T-helper 1 cell treated with Interleukin-12 subunit alpha and Interleukin-12 subunit beta and Interleukin-4 antibody, amounts not matched to agents 30 μg/mL and 1 μg/mL, for 36 hours (primary cell): ENCODE results near the gene WASL.

Experiments used
- H3K27ac Mint-ChIP-seq: one replicate; pipeline ENCODE4 v1.8.0; 2021; ENCODE audit warnings: mild to moderate bottlenecking, mixed read lengths
- H3K27me3 Mint-ChIP-seq: one replicate; pipeline ENCODE4 v1.8.0; 2021; ENCODE audit warnings: low read depth, mixed read lengths
- H3K36me3 Mint-ChIP-seq: one replicate; pipeline ENCODE4 v1.8.0; 2021; ENCODE audit warnings: low read depth, mixed read lengths
- H3K4me1 Mint-ChIP-seq: one replicate; pipeline ENCODE4 v1.8.0; 2021; ENCODE audit warnings: low read depth, mixed read lengths
- H3K4me3 Mint-ChIP-seq: one replicate; pipeline ENCODE4 v1.8.0; 2021; ENCODE audit warnings: mild to moderate bottlenecking, moderate library complexity, mixed read lengths
- H3K9me3 Mint-ChIP-seq: one replicate; pipeline ENCODE4 v1.8.0; 2021; ENCODE audit warnings: mixed read lengths

WASL gene

DNA sequence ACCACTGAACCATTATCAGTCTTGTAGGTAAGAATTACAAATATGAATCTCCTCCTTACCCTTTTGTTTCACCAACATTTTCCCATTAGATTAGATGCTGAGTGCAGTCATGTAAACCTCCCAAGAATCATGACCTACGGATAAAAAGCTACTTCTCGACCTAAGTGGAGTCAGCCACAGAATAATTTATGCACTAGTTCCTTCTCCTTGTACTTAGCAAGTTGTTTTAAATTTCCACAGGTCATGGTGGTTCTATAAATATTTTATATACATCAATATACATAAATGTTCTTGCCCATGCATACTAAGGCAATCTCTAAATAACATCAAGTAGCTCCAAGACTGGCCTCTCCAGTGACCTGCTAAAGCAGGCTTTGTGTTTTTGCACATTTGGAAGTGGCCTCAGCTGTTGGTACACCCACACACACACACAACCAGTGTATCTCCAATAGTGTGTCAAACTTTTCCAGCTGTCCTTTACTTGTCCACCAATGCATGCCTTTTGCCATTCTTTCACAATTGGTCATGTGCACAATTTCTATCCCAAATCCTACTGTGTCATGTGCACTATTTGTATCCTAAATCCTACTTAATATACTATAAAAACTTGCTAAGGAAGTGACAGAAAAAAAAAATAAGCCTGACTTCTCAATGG is 71.6 kb downstream of the WASL start:
- no peaks in the 10 kb centered on the region for H3K4me1 Mint-ChIP-seq
- H3K9me3 Mint-ChIP-seq = no peaks in the 10 kb centered on the region
- no peak overlapping the region for H3K4me3 Mint-ChIP-seq
- peaks cover 3% of the 10 kb centered on the region for H3K36me3 Mint-ChIP-seq
- H3K27ac Mint-ChIP-seq = no peak overlapping the region
- H3K27me3 Mint-ChIP-seq = no peaks in the 10 kb centered on the region

DNA sequence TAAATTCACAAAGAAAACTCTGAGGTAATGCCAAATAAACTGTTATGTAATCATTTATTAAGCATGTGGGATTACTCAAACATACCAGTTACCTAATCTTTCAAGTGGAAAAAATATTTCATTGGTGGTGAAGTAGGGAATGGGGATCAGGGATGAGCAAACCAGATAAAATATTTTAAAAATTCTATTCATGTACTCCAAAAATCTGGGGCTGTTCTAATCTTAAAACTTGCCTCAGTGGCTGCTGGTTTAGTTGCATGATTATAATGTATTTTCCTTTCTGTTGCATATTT is 73.7 kb downstream of the WASL start:
- no peaks in the 10 kb centered on the region for H3K36me3 Mint-ChIP-seq
- no peak overlapping the region for H3K4me3 Mint-ChIP-seq
- no peaks in the 10 kb centered on the region for H3K4me1 Mint-ChIP-seq
- H3K27ac Mint-ChIP-seq = no peak overlapping the region
- H3K9me3 Mint-ChIP-seq = no peaks in the 10 kb centered on the region
- H3K27me3 Mint-ChIP-seq = no peaks in the 10 kb centered on the region

DNA sequence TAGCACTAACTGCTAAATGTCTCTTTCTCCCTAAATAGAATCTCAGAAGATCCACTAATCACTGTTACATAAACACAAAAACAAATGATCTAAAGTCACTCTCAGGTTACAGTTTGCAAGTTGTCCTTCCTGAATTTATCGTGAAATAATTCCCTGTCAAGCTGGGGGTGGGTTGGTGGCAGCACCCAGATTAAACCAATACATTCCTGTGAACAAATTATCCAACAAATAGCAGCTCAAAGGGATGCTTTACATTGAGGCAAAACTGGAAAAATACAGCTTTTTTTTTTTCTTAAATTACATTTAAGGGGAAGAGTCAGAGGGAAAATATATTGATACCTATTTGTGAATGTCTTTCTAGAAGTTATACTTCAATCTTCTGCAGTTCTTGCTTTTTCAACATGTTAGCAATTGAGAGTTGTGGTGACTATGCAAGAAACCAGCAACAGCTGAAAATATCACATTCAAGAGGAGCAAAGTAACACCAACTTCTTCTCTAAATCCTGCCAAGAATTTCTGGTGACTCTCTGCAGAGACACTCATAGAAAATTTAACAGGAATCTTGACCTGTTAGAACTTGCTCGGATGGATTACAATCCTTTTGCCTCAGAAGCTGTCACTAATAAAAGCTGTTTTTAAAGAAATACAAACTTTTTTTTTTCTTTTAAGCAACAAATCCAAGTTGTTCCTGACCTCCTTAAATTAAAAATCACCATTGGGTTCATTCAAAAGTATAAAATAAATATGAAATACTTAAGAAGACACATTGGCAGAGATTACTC is 74.2 kb downstream of the WASL start:
- no peaks in the 10 kb centered on the region for H3K36me3 Mint-ChIP-seq
- H3K27ac Mint-ChIP-seq = no peak overlapping the region
- no peaks in the 10 kb centered on the region for H3K27me3 Mint-ChIP-seq
- no peaks in the 10 kb centered on the region for H3K4me1 Mint-ChIP-seq
- H3K9me3 Mint-ChIP-seq = no peaks in the 10 kb centered on the region
- H3K4me3 Mint-ChIP-seq = no peak overlapping the region

DNA sequence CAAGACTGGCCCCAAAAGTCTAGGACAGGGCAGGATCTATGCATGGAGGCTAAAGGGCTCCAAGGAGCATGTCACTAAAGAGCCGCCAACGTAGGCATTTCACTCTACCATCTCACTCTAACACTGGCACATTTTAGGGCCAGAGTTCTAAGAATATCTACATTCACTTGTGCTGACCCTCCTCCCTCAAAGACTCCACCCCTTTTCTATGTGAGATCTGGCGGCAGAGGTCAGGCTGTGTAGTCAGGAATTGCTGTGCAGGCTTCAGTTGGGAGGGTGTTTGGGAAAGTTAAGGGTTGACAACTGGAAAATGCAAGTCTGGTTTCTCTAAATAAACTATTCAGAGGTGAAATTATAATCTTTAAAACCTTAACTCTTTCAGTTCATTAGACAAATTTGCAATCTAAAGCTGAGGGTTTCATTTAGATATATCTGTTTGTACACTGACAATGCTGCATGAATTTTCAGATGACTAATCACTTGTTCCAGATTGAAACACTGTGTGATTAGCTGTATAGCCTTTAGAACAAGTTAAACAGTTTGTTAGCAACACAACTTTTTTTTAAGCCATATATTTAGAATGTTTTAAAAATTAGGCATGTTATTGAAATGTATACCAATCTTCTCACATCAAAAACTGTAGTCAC is 74.9 kb downstream of the WASL start:
- Mint-ChIP-seq H3K36me3 (no peaks in the 10 kb centered on the region), H3K4me1 (no peaks in the 10 kb centered on the region), H3K27ac (no peak overlapping the region), H3K27me3 (no peaks in the 10 kb centered on the region), H3K4me3 (no peak overlapping the region), H3K9me3 (no peaks in the 10 kb centered on the region)

DNA sequence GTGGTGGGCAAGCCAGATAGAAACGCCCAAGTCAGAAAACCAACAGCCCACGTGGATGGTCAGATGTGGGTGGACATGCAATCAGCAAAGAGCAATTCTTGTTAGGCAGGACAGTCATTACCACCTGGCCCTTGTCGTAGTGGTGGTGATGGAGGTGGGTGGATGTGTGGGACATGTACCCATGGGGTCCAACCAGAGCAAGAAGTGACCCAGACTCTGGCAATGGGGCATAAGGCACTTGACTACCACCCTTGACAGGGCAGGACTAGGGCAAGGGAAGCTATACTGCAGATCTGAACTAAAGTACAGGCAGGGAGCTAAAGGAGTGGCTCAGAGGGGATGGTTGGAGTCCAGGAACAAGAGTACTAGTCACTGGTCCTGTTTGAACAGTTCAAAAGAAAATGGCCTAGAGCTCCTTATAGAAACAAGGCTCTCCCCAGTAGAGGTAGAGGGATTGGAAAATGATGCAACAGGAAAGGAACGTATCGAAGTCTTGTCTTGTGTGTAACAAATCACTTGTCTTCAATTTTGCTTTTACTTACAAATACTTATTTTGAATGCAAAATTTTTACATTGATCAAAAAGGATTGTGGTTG is 75.6 kb downstream of the WASL start:
- H3K27me3 Mint-ChIP-seq = no peaks in the 10 kb centered on the region
- H3K27ac Mint-ChIP-seq = no peak overlapping the region
- H3K4me3 Mint-ChIP-seq = no peak overlapping the region
- H3K9me3 Mint-ChIP-seq = no peaks in the 10 kb centered on the region
- H3K36me3 Mint-ChIP-seq = no peaks in the 10 kb centered on the region
- H3K4me1 Mint-ChIP-seq = no peaks in the 10 kb centered on the region

DNA sequence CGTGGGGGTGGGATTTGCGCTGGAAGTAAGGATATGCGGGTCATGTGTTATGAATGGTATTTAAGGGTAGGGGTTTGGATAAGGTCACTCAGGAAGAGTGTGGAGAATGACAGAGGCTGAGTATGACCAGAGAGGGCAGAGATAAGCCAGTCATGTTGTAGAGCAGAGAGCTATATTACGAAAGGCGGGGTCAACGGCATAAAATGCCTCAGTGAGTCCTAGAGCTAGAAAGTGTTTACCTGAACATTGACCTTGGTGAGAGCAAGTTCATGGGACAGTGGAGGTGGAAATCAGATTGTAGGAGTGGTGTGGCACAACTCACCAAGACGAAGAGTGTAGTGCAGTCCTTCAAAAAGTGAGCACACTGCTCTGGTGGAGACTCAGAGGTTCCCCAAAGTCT is 79.3 kb downstream of the WASL start:
- Mint-ChIP-seq H3K27ac (no peak overlapping the region), H3K4me1 (no peaks in the 10 kb centered on the region), H3K27me3 (no peaks in the 10 kb centered on the region), H3K36me3 (no peaks in the 10 kb centered on the region), H3K4me3 (no peak overlapping the region), H3K9me3 (no peaks in the 10 kb centered on the region)

DNA sequence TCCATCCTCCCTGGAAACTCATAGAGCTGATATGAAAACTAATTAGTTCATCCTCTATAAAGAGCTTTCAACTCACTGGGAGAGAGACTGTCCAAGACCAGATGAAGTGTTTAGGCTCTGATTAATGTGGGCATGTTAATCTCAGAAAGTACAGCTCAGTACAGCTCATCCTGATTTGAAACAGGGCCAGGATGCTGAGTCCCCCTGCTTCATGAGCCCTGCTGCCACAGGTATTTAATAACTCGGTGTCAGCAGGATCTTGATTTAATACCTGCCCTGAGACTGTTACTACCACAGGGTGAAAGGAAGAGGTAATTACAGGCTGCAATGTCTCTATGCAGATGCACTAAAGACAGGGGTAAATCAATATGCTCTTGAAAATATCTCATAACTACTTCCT is 82.3 kb downstream of the WASL start:
- Mint-ChIP-seq H3K4me3 (no peak overlapping the region), H3K4me1 (peaks cover 2% of the 10 kb centered on the region), H3K27me3 (peaks cover 4% of the 10 kb centered on the region), H3K9me3 (no peaks in the 10 kb centered on the region), H3K36me3 (no peaks in the 10 kb centered on the region), H3K27ac (no peak overlapping the region)

DNA sequence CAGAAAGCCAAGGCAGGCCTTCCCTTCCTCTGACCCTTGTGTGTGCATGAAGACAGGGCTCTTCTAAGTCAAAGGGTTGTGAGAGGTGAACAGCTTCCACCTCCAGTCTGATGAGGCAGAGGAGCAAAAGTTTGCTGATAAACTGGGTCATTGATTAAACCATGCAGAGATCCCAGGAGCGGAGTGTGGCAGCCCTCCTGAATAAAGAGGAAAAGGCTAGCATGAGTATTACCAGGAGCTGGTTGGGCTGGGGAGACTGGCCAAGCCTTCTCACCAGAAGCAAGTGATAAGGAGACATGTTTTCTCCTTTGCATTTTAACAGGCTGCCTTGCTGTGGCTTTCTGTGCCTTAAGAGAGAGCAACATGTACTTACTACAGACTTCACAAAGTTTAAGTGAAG is 82.9 kb downstream of the WASL start:
- peaks cover 4% of the 10 kb centered on the region for H3K27me3 Mint-ChIP-seq
- no peaks in the 10 kb centered on the region for H3K36me3 Mint-ChIP-seq
- no peak overlapping the region for H3K27ac Mint-ChIP-seq
- no peaks in the 10 kb centered on the region for H3K9me3 Mint-ChIP-seq
- H3K4me1 Mint-ChIP-seq = peaks cover 2% of the 10 kb centered on the region
- H3K4me3 Mint-ChIP-seq = no peak overlapping the region

DNA sequence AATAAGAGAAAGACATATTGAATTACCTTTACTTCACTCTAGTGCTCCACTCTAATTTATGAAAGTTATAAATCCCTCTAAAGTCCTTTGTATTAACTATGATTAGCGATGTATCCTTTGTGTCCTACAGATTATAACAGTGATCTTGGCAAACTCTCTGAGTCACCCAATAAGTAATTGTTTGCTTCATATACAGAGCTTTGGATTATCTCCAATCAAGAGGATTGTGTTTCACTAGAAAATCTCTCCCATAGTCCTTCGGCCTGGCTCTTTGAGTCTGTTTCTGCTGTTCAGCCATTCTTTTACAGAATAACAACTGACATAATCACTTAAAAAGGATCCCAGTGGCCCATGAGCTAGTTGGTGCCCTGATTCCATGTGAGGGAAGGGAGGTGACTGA is 83.6 kb downstream of the WASL start:
- H3K27ac Mint-ChIP-seq = no peak overlapping the region
- H3K27me3 Mint-ChIP-seq = peaks cover 4% of the 10 kb centered on the region
- H3K4me1 Mint-ChIP-seq = peaks cover 2% of the 10 kb centered on the region
- no peak overlapping the region for H3K4me3 Mint-ChIP-seq
- H3K36me3 Mint-ChIP-seq = no peaks in the 10 kb centered on the region
- no peaks in the 10 kb centered on the region for H3K9me3 Mint-ChIP-seq

DNA sequence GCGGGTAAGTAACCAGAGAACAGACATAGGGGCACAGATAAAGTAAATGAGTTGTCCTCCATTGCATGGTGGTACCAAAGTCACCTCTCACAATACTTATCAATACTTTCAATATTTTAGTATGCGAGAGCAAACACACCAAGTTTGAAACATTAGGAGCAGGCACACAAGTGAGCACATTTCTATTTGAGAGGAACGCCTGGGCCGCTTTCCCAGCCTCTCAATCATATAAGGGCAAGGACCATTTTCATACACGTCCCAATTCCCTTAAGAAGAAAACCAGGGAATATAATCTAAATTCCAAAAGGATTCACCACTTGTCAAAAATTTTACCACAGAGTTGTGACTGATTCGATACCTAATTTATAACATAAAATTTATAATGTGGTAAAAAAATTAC is 85.6 kb downstream of the WASL start:
- Mint-ChIP-seq H3K27ac (no peak overlapping the region), H3K4me3 (no peak overlapping the region), H3K27me3 (peaks cover 4% of the 10 kb centered on the region), H3K36me3 (no peaks in the 10 kb centered on the region), H3K4me1 (peaks cover 2% of the 10 kb centered on the region), H3K9me3 (no peaks in the 10 kb centered on the region)

DNA sequence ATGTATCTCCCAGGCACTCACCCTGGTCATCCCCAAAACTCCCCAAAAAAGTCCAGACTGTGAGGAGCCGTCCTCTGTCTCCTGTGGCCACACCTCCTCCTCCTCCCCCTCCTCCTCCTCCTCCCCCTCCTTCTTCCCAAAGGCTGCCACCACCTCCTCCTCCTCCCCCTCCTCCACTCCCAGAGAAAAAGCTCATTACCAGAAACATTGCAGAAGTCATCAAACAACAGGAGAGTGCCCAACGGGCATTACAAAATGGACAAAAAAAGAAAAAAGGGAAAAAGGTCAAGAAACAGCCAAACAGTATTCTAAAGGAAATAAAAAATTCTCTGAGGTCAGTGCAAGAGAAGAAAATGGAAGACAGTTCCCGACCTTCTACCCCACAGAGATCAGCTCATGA is 86.0 kb downstream of the WASL start:
- H3K27ac Mint-ChIP-seq = no peak overlapping the region
- H3K4me1 Mint-ChIP-seq = peaks cover 2% of the 10 kb centered on the region
- H3K4me3 Mint-ChIP-seq = no peak overlapping the region
- H3K27me3 Mint-ChIP-seq = peaks cover 4% of the 10 kb centered on the region
- no peaks in the 10 kb centered on the region for H3K36me3 Mint-ChIP-seq
- H3K9me3 Mint-ChIP-seq = no peaks in the 10 kb centered on the region

DNA sequence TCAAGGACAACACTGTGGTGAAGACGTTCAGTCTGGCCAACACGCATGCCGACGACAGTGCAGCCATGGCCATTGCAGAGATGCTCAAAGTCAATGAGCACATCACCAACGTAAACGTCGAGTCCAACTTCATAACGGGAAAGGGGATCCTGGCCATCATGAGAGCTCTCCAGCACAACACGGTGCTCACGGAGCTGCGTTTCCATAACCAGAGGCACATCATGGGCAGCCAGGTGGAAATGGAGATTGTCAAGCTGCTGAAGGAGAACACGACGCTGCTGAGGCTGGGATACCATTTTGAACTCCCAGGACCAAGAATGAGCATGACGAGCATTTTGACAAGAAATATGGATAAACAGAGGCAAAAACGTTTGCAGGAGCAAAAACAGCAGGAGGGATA is 86.5 kb downstream of the WASL start:
- no peaks in the 10 kb centered on the region for H3K9me3 Mint-ChIP-seq
- H3K36me3 Mint-ChIP-seq = no peaks in the 10 kb centered on the region
- peaks cover 2% of the 10 kb centered on the region for H3K4me1 Mint-ChIP-seq
- H3K27ac Mint-ChIP-seq = no peak overlapping the region
- H3K27me3 Mint-ChIP-seq = peaks cover 4% of the 10 kb centered on the region
- H3K4me3 Mint-ChIP-seq = no peak overlapping the region

DNA sequence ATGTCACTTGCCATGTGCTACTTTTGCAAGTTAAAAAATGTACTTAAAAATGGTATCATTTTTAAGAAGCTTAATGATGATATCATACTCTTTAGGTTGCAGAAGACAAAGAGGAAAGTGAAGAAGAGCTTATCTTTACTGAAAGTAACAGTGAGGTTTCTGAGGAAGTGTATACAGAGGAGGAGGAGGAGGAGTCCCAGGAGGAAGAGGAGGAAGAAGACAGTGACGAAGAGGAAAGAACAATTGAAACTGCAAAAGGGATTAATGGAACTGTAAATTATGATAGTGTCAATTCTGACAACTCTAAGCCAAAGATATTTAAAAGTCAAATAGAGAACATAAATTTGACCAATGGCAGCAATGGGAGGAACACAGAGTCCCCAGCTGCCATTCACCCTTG is 87.0 kb downstream of the WASL start:
- Mint-ChIP-seq H3K27me3 (peaks cover 4% of the 10 kb centered on the region), H3K4me1 (peaks cover 2% of the 10 kb centered on the region), H3K9me3 (no peaks in the 10 kb centered on the region), H3K36me3 (no peaks in the 10 kb centered on the region), H3K4me3 (no peak overlapping the region), H3K27ac (no peak overlapping the region)

DNA sequence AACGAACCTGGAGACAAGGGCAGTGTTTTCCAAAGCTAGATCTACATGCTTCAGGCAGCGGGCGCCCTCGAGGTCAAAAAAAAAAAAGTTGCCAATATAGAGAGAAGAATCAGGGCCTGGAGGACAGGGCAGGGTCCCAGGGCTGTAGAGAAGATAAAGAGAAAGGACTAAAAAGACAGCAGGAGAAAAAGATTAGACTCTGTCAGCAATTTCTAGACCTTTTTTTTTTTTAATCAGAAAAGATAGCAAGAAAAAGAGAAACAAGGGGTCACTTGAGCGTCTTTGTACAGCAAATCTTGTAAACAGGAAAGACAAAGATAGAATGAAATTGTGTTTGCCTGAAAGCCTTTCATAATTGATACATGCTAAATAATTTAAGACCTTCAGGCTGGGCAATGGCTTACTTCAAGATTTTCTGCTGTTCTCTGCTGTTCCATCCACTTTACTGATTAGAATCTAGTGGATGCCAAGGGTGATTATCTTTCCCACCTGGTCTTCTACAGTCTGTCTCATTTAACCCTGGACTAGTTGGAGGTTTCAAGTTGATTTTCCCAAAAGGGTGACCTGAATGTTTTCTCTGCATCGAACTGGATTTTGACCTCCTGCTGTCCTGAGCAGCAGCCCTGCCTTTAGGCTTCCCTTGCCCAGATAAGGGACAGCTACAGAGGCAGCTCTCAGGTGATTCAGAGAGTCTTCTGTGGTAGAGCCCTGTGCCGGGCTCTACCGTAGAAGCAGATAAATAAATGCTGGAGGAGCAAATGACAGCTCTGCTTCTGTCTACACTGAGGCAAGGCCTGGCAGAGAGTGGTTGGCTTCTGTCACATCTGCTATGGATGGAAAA is 88.1 kb downstream of the WASL start:
- Mint-ChIP-seq H3K9me3 (no peaks in the 10 kb centered on the region), H3K4me3 (no peak overlapping the region), H3K27me3 (peaks cover 4% of the 10 kb centered on the region), H3K27ac (no peak overlapping the region), H3K36me3 (no peaks in the 10 kb centered on the region), H3K4me1 (peaks cover 2% of the 10 kb centered on the region)
